Right renal pelvis (tissue), 4 donors: Measurements from ENCODE around the gene SEMA4G. TPM values are rescaled to one million over a fixed set of nuclear protein-coding genes. Genes with fewer than 3 reads are reported as not detected.

Experiments
- DNase-seq, 4 donors: peaks; one replicate each; pipeline ENCODE4 v3.0.0-alpha.2; 2013; ENCODE audit warnings: low read depth in 4 of 4, low spot score in 3 of 4, missing footprints in 1 of 4
- polyA plus RNA-seq, 4 donors: library from polyadenylated mRNA; unstranded; fragments of 120-200 nt; gene quantifications; one replicate each; pipeline ENCODE4 v1.2.1, GENCODE V29; 2013; ENCODE audit not compliant: insufficient read length in 4 of 4

Gene SEMA4G
- polyA plus RNA-seq, 4 donors: 43.1 to 55.2 (median 46.7) TPM

DNA sequence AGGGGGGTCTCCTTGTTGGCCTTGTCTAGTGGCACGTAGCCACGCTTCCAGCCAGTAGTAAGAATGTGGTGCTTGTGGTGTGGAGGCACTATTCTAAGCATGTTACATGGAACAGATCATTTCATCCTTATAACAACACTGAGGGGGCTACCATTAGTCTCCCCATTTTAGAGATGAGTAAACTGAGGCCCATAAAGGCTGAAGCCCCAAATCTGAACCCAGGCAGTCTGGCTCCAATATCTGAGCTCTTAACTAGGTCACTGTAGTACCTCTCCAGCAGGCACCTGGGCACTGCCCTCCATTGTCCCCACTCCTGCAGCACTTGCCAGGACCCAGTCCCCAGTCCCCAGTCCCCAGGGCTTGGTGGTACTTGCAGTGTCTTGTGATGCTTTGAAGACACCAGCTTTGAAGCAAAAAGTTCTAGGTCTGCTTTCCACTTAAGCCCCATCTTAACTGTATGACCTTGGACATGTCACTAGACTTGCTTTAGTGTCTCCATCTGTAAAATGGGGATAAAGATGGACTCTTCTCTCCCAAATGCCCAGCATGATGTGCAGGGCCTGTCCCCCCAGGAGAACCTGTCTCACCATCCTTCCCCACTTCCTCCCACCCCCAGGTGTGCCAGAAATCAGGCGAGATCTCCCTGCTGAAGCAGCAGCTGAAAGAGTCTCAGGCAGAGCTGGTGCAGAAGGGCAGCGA lies 36.7 kb downstream of the SEMA4G start:
- no peak for DNase-seq

GRCh38 chr10:101006593-101007098 lies 37.3 kb downstream of the SEMA4G start:
- no peak for DNase-seq

- no peak for DNase-seq
Measured at GRCh38 chr10:101007099-101007711, 37.9 kb downstream of the SEMA4G start.

DNA sequence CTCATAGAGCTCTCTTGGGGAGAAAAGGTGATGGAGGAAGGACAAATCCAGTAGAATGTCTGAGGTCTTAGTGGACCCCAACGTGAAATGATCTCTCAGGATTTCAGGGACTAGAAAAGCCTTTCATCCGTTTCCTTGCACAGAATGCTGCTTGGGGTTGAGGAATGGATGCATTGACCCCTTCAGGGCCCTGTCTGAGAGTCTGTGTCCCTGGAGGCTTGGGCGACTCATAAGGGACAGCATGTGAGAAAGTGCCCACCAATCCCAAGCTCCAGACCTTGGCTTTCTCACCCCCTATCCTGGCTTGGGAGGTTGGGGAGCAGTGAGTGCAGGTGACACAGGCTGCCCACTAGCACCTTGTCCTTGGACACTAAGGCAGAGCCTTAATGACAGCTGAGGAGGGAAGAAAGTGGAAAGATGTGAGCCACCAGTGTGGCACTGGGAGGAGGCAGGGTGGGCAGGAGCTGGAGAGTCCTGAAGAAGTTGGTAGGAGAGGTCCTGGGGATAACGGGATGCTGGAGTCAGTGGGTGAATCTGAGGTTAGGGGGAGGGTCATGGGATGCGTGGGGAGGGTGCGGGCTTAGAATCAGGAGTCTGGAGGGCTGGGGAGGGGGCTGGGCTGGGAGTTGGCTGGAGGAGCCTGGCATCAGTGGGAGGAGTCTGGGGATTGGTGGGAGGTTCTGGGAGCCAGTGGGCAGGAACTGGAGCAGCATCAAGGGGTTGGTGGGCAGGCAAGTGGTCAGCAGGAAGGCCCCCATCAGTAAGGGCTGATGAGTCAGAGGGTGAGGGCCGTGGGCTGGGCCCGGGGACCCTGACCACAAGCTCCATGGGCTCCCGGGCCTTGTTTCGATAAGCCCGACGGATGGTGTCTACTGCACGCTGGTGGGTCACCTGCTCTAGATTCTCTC lies 38.9 kb downstream of the SEMA4G start:
- DNase-seq: no peak

DNA sequence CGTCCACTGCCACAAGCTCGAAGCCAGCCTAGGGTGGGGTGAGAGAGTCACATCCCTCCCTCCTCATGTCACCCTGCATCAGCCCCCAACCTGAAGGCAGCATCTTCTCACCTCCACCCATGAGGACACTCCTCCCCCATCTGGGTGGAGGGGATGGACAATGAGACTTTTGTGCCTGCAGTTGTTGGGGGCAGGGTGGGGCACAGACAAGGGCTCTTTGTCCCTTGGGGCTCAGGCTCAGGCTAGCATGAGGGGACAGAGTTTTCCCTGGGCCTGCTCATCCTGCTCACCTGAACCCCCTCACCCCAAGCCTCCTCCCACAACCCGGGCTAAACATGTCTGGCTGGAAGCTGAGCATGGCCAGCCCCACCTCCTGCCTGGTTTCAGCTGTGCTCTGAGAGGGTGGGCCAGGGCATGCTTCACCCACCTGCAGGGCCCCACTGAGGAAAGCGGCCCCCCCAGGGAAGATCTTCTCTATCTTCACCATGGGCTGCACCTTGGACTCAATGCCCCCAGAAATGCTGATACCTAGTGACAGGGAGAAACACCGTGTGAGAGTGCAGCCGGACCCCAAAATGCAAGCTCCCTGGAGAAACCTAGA lies 39.6 kb downstream of the SEMA4G start:
- DNase-seq: no peak

- no peak for DNase-seq
Measured at GRCh38 chr10:101010329-101010728, 41.0 kb downstream of the SEMA4G start.

- DNase-seq: no peak
Measured at GRCh38 chr10:101011517-101012423, 42.5 kb downstream of the SEMA4G start.

GRCh38 chr10:101012525-101013364 lies 43.4 kb downstream of the SEMA4G start:
- DNase-seq: peak in 2 of 4 donors; percentile 71 to 79

- no peak for DNase-seq
Measured at GRCh38 chr10:101013365-101013825, 44.1 kb downstream of the SEMA4G start.

DNA sequence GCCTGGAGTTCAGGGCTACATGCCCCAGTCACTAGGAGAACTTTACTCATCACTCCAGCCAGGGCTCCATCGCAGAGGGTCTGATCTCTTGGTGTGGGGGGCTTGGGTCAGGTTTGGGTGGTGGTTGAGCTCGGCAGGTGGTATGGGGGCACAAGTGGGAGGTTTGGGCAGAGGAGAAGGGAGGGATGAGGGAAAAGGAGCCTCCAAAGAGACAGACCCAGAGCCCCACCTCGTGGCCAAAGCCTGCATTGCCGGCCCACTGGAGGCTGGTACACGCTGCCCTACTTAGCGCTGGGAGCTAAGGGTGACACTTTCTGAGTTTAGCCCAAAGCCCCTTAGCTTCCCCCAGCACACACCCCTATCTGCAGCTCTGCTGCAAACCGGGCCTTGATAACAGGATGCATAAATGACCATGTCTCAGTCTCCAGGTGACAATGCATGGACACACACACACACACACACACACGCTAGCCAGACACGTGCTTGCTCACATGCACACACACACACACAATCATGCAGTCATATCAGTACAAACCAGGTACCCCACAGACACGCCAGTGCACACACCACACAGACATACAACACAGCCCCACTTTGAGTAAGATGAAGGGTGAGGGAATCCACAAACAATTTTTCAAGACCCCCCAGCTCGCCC lies 45.1 kb downstream of the SEMA4G start:
- peak in 1 of 4 donors; percentile 38 for DNase-seq

- DNase-seq: no peak
Measured at GRCh38 chr10:101014966-101015581, 45.8 kb downstream of the SEMA4G start.

- DNase-seq: no peak
Measured at GRCh38 chr10:101015582-101015973, 46.3 kb downstream of the SEMA4G start.

DNA sequence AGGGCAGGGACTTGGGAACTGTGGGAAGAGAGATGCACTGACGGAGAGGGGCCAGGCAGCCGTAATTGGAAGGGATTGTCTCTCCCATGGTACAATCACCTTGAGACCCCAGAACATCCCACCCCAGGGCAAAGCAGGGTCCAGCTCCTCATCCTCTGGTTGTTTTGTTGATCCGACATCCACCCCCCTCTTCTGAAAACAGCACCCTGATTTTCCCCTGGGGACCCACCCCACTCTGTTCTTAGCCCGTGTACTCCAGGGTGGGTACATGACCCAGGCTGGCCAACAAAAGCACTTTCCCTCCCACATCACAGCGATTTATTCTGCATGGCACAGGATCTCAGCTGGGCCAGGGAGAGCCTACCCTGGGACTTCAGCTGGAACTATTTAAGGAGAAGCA lies 47.5 kb downstream of the SEMA4G start:
- no peak for DNase-seq

DNA sequence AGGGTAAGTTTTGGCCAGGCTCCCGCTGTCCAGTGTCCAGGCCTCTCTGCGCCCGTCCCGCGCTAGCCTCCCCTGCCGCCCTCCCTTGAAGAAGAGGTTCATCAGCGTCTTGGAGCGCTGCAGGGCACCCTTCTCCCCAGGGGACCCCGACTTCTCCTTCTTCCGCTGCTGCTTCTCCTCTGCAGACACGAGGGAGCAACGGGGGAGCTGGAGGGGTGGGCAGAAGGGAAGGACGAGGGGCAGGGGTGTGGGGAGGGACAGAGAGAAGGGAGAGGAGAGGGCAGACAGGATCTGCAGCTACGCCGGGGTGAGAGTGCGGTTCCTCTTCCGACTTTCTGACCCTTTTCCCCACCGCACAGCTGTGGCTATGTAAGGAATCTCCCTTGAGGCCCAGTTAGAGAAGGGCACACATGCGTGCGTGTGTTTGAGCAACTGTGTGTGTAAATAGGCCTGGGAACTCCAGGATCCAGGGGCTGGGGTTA lies 48.9 kb downstream of the SEMA4G start:
- DNase-seq: no peak

DNA sequence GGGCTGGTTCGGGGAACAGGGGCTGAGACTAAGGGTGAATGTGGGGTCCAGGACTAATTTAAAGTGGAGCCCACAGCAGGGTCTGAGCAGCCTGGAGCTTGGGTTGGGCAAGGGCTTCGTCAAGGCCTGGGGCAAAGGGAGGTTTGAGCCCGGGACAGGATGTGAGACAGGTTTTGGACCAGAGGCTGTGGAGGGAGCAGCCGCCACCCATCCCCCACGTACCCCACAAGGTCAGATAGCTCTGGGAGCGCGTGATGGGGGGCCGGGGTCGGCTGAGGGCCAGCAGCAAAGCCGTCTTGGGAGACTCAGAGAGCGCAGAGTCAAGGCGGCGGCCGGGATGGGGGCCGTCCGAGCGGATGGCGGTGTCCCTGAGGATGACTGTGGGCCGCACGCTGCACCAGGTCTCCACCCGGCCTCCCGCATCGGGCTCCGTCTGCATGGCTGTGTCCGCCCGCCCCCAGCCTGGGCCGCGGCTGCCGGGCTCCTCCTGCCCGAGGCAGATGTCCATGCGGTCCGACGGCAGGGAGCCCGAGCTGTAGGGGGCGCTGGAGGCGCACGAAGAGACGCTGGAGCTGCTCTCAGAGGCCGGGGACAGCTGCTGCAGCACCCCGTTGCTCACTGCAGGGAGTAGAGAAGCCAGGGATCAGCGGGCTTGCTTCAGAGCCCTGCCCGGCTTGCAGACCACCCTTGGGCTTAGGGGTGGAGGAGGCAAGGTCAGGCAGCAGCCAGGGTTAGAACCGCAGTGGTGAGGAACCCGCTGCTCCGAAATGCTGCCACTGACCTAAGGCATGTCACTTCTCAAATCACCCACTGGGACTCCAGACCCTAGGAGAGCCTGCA lies 49.5 kb downstream of the SEMA4G start:
- no peak for DNase-seq
